GM12878 (cell line): ENCODE measurements around the gene NLRC3. TPM values are rescaled to one million over a fixed set of nuclear protein-coding genes. Genes with fewer than 3 reads are reported as not detected.

Experiments used
- CHD2 ChIP-seq: IDR thresholded peaks from 2 replicates; pipeline ENCODE4 v1.6.1; 2011; ENCODE audit warnings: low read depth, low read length, improper control_type of control experiment, borderline replicate concordance
- MTA3 ChIP-seq: IDR thresholded peaks from 2 replicates; pipeline ENCODE4 v1.6.1; 2012; ENCODE audit warnings: low read length, inconsistent platforms, borderline replicate concordance
- MXI1 ChIP-seq: fragments of 150-350 bp; IDR thresholded peaks from 2 replicates; pipeline ENCODE4 v1.6.1; 2011; ENCODE audit warnings: low read depth, mild to moderate bottlenecking, inconsistent platforms, low read length, improper control_type of control experiment
- PAX5 ChIP-seq: IDR thresholded peaks from 2 replicates; pipeline ENCODE4 v1.6.1; 2011; ENCODE audit warnings: low read depth, low read length, borderline replicate concordance
- PKNOX1 ChIP-seq: fragments of 450-650 bp; IDR thresholded peaks from 2 replicates; pipeline ENCODE4 v1.6.1; 2016; ENCODE audit warnings: mild to moderate bottlenecking
- POLR2AphosphoS2 ChIP-seq: IDR thresholded peaks from 2 replicates; pipeline ENCODE4 v1.6.1; 2011; ENCODE audit warnings: low read depth, mild to moderate bottlenecking, low read length, improper control_type of control experiment, moderate library complexity
- RAD21 ChIP-seq: IDR thresholded peaks from 2 replicates; pipeline ENCODE4 v1.6.1; 2011; ENCODE audit warnings: mild to moderate bottlenecking, low read depth, low read length, moderate library complexity; ENCODE audit not compliant: insufficient read depth
- RB1 ChIP-seq: fragments of 450-650 bp; formaldehyde crosslinking; IDR thresholded peaks from 2 replicates; pipeline ENCODE4 v1.6.1; 2017; ENCODE audit warnings: mild to moderate bottlenecking, borderline replicate concordance
- STAT1 ChIP-seq: fragments of 450-650 bp; conservative IDR thresholded peaks from 2 replicates; pipeline ENCODE4 v1.6.1; 2014; ENCODE audit warnings: antibody characterized with exemption, mild to moderate bottlenecking
- TCF3 ChIP-seq: IDR thresholded peaks from 2 replicates; pipeline ENCODE4 v1.6.1; 2012; ENCODE audit warnings: low read depth, mild to moderate bottlenecking, low read length, borderline replicate concordance; ENCODE audit not compliant: insufficient read depth
- YY1 ChIP-seq: IDR thresholded peaks from 2 replicates; pipeline ENCODE4 v1.6.1; 2011; ENCODE audit warnings: low read depth, mild to moderate bottlenecking, low read length
- ZBTB40 ChIP-seq: fragments of 450-650 bp; IDR thresholded peaks from 2 replicates; pipeline ENCODE4 v1.6.1; 2016; ENCODE audit warnings: mild to moderate bottlenecking, moderate library complexity, borderline replicate concordance
- polyA plus RNA-seq, 11 experiments: library from polyadenylated mRNA; depleted of rRNA in 4 of 11; unstranded in 6 of 11; stranded (reverse) in 5 of 11; fragments of >200 nt; fragmentation: Nextera tagmentation in 4 of 11; fragmentation: Illumina TruSeq in 1 of 11; extraction: Ambion mirVana in 4 of 11; extraction: Trizol in 1 of 11; gene quantifications; 1 replicate in 1 of 11; 2 replicates in 10 of 11; pipeline versions ENCODE4 v1.2.1 to v1.2.3, GENCODE V29; 2011 to 2016; ENCODE audit warnings: inconsistent platforms in 2 of 11, missing spikeins in 2 of 11, low read depth in 1 of 11
- total RNA-seq, 4 experiments: library from RNA; depleted of rRNA in 3 of 4; stranded (reverse); fragments of >200 nt in 3 of 4; fragmentation: Illumina TruSeq in 1 of 4; extraction: Trizol in 1 of 4; gene quantifications; 2 replicates each; pipeline versions ENCODE4 v1.2.1 to v1.2.3, GENCODE V29; 2013 to 2021
- TF ChIP-seq, protein P1 (sequence below): fragments of 450-650 bp; formaldehyde crosslinking; IDR thresholded peaks from 2 replicates; pipeline ENCODE4 v1.4.0; 2020; ENCODE audit warnings: mild to moderate bottlenecking, moderate library complexity
- TF ChIP-seq, protein P2 (sequence below): IDR thresholded peaks from 2 replicates; pipeline ENCODE4 v1.6.1; 2012; ENCODE audit warnings: low read depth, low read length, improper control_type of control experiment
- TF ChIP-seq, protein P3 (sequence below): IDR thresholded peaks from 2 replicates; pipeline ENCODE4 v1.6.1; 2011; ENCODE audit warnings: low read depth, mild to moderate bottlenecking, low read length, moderate library complexity, borderline replicate concordance; ENCODE audit errors: extremely low read depth

NLRC3 gene
- total and polyA plus RNA-seq, 10 of the 15 experiments (the other 5 are each of a cell fraction or from before 2014, with no cell fraction given), result 2.2 to 17.8 (median 7.6) TPM

- TF ChIP-seq, protein P1, sequence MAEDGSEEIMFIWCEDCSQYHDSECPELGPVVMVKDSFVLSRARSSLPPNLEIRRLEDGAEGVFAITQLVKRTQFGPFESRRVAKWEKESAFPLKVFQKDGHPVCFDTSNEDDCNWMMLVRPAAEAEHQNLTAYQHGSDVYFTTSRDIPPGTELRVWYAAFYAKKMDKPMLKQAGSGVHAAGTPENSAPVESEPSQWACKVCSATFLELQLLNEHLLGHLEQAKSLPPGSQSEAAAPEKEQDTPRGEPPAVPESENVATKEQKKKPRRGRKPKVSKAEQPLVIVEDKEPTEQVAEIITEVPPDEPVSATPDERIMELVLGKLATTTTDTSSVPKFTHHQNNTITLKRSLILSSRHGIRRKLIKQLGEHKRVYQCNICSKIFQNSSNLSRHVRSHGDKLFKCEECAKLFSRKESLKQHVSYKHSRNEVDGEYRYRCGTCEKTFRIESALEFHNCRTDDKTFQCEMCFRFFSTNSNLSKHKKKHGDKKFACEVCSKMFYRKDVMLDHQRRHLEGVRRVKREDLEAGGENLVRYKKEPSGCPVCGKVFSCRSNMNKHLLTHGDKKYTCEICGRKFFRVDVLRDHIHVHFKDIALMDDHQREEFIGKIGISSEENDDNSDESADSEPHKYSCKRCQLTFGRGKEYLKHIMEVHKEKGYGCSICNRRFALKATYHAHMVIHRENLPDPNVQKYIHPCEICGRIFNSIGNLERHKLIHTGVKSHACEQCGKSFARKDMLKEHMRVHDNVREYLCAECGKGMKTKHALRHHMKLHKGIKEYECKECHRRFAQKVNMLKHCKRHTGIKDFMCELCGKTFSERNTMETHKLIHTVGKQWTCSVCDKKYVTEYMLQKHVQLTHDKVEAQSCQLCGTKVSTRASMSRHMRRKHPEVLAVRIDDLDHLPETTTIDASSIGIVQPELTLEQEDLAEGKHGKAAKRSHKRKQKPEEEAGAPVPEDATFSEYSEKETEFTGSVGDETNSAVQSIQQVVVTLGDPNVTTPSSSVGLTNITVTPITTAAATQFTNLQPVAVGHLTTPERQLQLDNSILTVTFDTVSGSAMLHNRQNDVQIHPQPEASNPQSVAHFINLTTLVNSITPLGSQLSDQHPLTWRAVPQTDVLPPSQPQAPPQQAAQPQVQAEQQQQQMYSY (CRISPR knock-in tag), result no peak
- TF ChIP-seq, protein P2, sequence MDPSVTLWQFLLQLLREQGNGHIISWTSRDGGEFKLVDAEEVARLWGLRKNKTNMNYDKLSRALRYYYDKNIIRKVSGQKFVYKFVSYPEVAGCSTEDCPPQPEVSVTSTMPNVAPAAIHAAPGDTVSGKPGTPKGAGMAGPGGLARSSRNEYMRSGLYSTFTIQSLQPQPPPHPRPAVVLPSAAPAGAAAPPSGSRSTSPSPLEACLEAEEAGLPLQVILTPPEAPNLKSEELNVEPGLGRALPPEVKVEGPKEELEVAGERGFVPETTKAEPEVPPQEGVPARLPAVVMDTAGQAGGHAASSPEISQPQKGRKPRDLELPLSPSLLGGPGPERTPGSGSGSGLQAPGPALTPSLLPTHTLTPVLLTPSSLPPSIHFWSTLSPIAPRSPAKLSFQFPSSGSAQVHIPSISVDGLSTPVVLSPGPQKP, result no peak
- TF ChIP-seq POLR2AphosphoS2 (no peak), PAX5 (peak; percentile 72; the same call in 1 of the 2 replicates), MXI1 (peak; percentile 53), RB1 (no peak), TCF3 (no peak), RAD21 (no peak), YY1 (no peak), PKNOX1 (no peak), MTA3 (no peak), ZBTB40 (no peak), CHD2 (no peak), STAT1 (no peak)
- TF ChIP-seq, protein P3, sequence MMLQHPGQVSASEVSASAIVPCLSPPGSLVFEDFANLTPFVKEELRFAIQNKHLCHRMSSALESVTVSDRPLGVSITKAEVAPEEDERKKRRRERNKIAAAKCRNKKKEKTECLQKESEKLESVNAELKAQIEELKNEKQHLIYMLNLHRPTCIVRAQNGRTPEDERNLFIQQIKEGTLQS, result no peak
Observed at GRCh38 chr16:3509470-3509928, 67.7 kb downstream of the NLRC3 start (continued).
